Coronary artery (tissue), 2 donors: ENCODE data around the gene LATS1.

Experiments used
- DNase-seq: peaks from one replicate; pipeline ENCODE4 v3.0.0-alpha.2; 2017; ENCODE audit warnings: low spot score
- H3K27ac ChIP-seq, 2 donors: fragments of 200-600 bp; sonication (generic); one replicate each; pipeline ENCODE4 v1.5.1; 2016 to 2019
- H3K4me3 ChIP-seq: fragments of 200-600 bp; sonication (generic); 2 replicates; pipeline ENCODE4 v1.5.1; 2016; ENCODE audit warnings: mild to moderate bottlenecking, moderate library complexity
- CTCF ChIP-seq: fragments of 200-600 bp; sonication (generic); IDR thresholded peaks from one replicate; pipeline ENCODE4 v1.5.1; 2019; ENCODE audit warnings: antibody characterized with exemption

Gene LATS1

GRCh38 chr6:149717588-149718458, at the start of gene LATS1:
LATS1 (minus strand) TSS chr6:149718101; CDS start chr6:149702126, 15,975 bp downstream.
- H3K4me3 ChIP-seq, result peak within 1 kb of the TSS; percentile 100
- peak within 1 kb of the TSS; percentile 100 for H3K27ac ChIP-seq
- peak; percentile 91 for DNase-seq
- no peak for TF ChIP-seq CTCF

- TF ChIP-seq CTCF, result no peak
- no peak for DNase-seq
- peak overlapping the region in 1 of 2 donors; percentile 12 for H3K27ac ChIP-seq
- no peak overlapping the region for H3K4me3 ChIP-seq
Measured at GRCh38 chr6:149766156-149766769, 48.4 kb upstream of the LATS1 start.

GRCh38 chr6:149763866-149764265, 46.0 kb upstream of the LATS1 start:
- no peak for DNase-seq
- Histone ChIP-seq H3K27ac (no peak overlapping the region), H3K4me3 (no peak overlapping the region)
- no peak for TF ChIP-seq CTCF

- H3K27ac ChIP-seq, result no peak overlapping the region
- no peak for TF ChIP-seq CTCF
- H3K4me3 ChIP-seq, result no peak overlapping the region
- no peak for DNase-seq
Measured at GRCh38 chr6:149761438-149761837, 43.5 kb upstream of the LATS1 start.

- Histone ChIP-seq H3K4me3 (no peak overlapping the region), H3K27ac (no peak overlapping the region)
- no peak for TF ChIP-seq CTCF
- DNase-seq, result no peak
Measured at GRCh38 chr6:149756261-149756636, 38.3 kb upstream of the LATS1 start.

- H3K27ac ChIP-seq, result no peak overlapping the region
- H3K4me3 ChIP-seq, result no peak overlapping the region
- no peak for DNase-seq
- no peak for TF ChIP-seq CTCF
Measured at GRCh38 chr6:149755300-149756260, 37.7 kb upstream of the LATS1 start.
